GM04503 (cell line): ENCODE data around the gene MLIP.
"Not testable (repeated sequence)": the region's sequence is repeated elsewhere in the genome, so short reads cannot be mapped to it uniquely, and the experiment has no call there.

Experiments used
- DNase-seq: peaks from one replicate; pipeline ENCODE4 v3.0.0-alpha.2; 2012; ENCODE audit warnings: low read depth

Gene MLIP

DNA sequence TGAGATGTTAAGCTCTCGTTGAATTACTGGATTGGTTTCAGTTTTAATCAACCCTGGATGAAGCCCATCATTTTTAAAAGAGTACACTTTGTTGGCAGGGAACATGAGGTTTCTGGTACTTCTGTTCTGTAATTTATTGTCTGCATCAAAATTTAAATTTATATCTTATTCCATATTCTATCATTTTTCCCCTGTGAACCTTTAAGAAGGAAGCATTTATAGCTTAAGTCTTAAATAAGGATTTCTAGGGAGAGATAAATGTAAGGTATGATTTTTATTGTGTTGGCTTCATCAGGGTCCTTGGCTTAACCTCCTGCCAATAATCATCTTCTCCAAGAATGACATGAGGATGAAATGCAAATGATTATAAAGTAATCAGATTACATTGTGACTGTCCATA, 40.6 kb downstream of the MLIP start:
- DNase-seq, result no peak

GRCh38 chr6:54156650-54157250, 45.5 kb downstream of the MLIP start:
- no peak for DNase-seq

GRCh38 chr6:54157405-54157804, 46.2 kb downstream of the MLIP start:
- no peak for DNase-seq

DNA sequence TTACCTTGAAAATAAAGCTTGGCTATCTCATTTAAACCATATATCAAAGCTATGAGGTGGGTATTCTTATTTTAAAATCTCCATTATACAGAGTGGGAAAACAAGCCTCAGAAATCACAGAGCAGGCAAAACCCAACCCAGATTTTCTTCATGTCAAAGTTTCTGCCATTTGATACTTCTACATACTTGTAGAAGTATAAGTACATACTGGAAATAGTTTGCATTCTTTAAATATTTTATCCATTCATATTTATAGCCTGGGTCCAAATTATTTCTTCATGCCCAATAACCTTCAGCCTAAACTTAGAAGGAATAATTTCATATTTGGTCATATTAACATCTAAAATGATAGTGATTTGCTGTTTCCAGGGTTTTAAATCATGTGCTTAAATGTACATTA, 61.8 kb downstream of the MLIP start:
- peak; percentile 3 for DNase-seq

GRCh38 chr6:54179152-54179551, 67.9 kb downstream of the MLIP start:
- DNase-seq, result no peak

DNA sequence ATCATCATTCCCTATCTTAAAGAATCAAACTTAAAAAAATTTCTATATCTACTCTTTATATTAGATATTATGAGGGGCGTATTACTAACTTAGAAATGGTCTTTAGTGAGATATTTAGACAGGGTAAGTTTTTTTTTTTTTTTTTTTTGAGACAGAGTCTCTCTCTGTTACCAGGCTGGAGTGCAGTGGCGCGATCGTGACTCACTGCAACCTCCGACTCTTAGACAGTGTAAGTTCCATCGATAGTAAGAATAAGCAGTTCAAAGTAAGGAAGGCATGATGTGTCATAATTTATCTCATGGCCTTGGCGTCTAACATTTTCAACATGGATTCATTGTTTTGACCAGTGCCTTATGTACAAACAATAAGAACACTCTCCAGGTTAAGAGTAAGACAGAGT, 72.4 kb downstream of the MLIP start:
- no peak for DNase-seq

DNA sequence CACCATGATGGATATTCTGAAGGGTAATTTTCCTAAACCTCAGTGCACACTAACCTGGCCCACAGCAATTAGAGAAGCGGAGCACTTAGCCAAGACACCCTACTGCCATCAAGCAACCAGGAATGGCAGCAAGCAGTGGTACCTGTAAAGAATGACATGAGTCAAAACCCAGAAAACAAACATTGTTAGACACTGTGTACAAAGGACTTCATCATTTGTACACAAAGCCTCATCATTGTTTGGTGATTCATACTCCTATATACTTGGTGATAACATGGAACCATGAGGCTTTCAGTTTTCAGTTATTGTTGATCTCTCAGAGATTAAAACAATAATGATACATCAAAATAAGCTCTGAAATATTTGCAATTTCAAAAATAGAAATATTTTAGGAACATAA, 74.6 kb downstream of the MLIP start:
- no peak for DNase-seq

DNA sequence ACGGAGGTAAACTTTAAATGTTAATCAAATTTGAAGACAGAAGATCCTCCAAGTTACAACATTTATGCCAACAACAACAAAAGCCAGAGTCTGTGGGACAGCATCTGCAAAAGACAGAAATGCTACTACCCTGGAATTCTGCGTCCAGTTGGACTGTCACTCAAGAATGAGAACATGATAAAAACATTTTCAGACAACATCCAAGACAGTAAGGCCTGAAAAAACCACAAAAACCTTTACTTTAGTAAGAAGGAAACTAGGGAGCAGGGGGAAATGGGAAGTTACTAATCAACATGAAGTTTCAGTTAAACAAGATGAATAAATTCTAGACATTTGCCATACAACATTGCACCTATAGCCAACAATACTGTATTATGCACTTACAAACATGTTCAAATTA, 77.6 kb downstream of the MLIP start:
- DNase-seq, result no peak

- no peak for DNase-seq
These were observed 80.2 kb downstream of the MLIP start for GRCh38 chr6:54191461-54191860.

- DNase-seq, result no peak
These were observed 81.8 kb downstream of the MLIP start for GRCh38 chr6:54192993-54193392.

DNA sequence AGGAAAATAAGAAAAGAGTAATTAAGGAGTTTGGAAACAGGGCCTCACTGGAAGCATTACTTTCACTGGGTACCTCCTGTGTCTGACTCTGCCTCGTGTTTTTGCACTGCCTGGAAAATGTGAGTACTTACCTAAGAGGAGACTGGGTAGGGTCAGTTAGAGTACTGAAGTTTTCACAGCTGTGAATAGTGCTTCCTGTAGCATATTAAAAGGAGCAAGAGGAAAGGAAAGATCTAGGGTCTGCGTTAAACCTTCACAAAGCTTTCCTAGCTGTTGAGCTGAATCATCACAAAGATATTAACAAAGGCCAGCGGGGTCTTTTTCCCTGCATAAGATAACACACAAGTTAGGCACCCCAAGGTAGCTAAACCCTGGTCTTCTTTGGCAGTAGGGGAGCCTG, 82.3 kb downstream of the MLIP start:
- no peak for DNase-seq

DNA sequence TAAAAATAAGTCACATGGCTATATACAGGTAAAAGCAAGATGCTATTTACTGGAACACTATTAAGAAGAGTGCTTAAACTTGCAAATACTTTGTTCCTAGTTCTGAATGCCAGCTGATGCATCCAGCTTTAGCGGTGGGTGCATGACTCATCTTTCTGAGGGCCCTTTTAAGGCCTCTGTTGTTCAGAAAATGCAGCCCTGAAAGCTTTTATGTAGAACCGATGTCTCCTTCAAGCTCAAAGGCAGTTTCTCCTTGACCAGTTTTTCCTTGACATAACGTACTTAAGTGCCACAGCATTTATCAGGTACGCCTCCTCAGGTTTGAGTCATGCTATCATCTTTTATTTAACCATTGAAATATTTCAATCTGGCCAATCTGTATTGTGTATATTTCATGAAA, 82.8 kb downstream of the MLIP start:
- peak; percentile 2 for DNase-seq

- DNase-seq, result no peak
These were observed 84.4 kb downstream of the MLIP start for GRCh38 chr6:54195637-54196036.

- DNase-seq, result no peak
These were observed 85.7 kb downstream of the MLIP start for GRCh38 chr6:54196905-54197304.

DNA sequence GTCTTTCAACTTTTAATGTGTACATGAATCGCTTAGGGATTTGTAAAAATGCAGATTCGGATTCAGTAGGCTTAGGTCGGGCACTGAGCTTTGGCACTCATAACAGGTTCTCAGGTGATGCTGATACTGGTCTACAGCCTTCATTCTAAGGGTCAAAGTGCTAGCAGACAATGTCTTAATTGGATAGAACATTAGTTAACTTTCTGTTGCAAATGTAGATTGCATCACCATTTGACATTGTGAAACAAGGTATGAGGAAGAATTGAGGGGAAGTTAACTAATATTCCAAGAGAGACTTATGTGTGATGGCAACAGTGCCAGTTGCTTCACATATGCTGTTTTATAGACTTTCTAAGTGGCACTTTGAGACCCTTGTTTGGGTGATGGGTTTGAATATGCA, 86.9 kb downstream of the MLIP start:
- DNase-seq, result no peak

DNA sequence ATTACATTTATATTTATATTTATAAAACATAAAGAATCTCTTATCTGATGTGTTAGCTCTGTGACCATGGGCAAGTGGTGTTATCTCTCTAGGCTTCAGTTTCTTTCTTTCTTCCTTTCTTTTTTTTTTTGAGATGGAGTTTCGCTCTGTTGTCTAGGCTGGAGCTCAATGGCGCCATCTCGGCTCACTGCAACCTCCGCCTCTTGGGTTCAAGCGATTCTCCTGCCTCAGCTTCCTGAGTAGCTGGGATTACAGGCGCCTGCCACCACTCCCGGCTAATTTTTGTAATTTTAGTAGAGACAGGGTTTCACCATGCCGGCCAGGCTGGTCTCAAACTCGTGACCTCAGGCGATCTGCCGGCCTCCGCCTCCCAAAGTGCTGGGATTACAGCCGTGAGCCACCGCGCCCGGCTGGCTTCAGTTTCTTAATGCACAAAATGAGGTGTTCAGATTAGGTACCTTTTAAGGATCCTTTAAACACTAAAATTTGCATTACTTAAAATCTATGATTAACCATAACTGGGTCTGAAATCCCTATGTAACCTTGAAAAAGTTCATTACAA, 92.3 kb downstream of the MLIP start:
- DNase-seq, result not testable (repeated sequence)

- no peak for DNase-seq
These were observed 93.8 kb downstream of the MLIP start for GRCh38 chr6:54204921-54205591.

DNA sequence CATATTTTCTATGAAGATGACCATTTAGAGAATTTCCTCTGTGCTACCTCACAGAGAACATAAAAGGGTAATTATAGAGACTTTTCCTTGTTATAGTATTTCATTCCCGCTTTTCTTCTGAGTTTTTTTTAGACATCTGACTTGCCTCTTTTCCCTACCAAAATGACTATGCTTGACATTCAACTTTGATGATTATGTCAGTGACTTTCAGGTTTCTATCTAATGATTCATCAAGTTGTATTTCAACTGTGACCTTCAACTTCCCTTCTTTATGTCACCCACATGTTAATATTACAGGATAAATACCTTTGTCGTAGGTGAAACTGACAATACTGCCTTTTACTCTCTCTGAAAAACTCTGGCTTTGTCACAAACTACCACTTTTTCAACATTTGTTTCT, 95.3 kb downstream of the MLIP start:
- no peak for DNase-seq

DNA sequence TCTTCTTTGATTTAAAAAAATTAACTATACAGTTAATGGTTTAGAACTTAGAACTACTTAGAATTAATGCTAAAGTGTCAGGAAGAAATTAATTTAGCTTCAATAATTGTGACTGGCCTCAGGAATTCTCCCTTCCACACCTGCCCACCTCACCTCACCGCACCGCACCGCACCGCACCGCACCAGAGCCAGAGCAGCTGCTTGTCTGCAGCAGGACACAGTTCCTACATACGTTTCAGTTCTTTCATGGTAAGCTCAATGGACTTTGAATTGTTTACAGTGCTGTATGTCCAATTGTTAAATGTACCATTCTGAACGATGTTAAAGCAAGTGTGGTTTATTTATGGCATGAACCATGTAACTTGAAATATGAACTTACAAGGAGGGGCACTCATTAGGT, 98.7 kb downstream of the MLIP start:
- not testable (repeated sequence) for DNase-seq

DNA sequence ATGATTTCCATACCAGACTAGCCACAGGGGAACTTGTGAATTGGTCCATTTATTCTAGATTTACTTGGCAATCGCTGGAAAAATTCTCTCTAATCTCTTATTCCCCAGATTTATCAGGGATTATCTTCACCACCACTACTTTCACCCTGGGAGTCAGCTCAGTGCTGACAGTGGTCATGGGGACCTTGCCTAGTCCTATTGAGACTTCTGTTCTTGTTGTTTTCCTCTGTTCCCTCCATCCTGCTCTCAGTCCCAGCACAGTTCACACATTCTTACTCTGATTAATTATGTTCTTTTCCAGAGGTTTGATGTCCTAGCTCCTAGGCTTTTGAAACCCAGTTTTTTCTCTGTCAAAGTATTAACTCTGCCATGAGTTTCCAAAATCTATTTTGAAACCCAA, 103.0 kb downstream of the MLIP start:
- no peak for DNase-seq

DNA sequence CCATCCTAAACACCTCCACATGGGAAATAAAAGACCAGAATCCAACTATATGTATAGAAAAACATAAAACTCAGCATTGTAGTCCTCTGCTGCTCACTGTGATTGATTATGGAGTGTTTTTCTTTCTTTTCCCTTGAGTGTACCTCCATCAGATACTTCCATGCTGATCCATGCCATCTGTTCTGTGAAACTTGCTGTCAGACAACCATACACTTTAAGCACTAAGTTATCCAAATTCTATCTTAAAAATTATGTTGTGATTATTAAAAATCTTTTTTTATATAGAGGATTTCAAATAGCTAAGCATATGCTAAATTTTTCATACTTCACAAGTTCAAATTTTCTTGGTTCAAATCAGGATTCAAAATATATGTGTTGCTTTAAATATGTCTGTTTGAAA, 105.1 kb downstream of the MLIP start:
- DNase-seq, result no peak

- no peak for DNase-seq
These were observed 105.8 kb downstream of the MLIP start for GRCh38 chr6:54217018-54217417.

DNA sequence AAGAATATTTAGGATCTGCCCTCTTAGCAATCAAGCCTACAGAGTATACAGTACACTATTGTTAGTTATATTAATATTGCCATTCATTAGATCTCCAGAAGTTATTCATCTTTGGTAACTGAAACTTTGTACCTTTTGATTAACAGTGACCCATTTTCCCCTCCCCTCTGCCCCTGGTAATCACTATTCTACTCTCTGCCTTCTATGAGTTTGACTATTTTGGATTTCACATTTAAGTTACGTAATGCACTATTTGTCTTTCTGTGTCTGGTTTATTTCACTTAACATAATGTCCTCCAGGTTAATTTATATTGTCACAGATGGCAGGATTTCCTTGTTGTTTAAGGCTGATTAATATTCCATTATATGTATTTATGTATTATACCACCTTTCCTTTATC, 111.0 kb downstream of the MLIP start:
- DNase-seq, result no peak

DNA sequence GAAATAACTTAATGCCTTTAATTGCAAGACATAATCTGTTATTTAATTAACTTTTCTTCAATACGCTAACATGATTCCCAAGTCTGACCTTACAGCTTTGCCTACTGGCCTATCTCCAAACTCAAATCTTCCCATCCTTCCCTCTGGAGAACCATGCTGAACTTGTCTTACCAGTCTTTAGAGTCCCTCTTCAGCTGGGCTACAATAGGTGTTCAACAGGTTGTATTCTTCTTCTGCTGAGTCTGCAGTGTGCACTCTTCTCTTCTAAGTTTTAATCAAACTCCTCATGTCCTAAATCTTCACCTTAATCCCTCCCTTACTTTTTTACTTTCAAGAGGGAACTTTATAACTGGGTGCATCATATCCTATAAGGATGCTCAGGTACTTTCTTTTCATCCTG, 121.5 kb downstream of the MLIP start:
- no peak for DNase-seq
